ENCODE data around the gene FPGS.

GRCh38 chr9:127814619-127815511, 12.2 kb downstream of the FPGS start:
- TF ChIP-seq CTCF (IDR thresholded peaks at IDR 0.05), result no peak
- no peak for TF ChIP-seq POLR2A (IDR thresholded peaks at IDR 0.05)
